CD4-positive, alpha-beta T cell treated with Interleukin-15 for 1 hour (primary cell): Measurements from ENCODE around the gene CCDC107.
"Not testable (repeated sequence)": the region's sequence is repeated elsewhere in the genome, so short reads cannot be mapped to it uniquely, and the experiment has no call there.

ENCODE experiments used
- DNase-seq: peaks from one replicate; pipeline ENCODE4 v3.0.0-alpha.2; 2020

Gene CCDC107

GRCh38 chr9:35638751-35639150 lies 19.3 kb upstream of the CCDC107 start:
- DNase-seq: peak; percentile 52

GRCh38 chr9:35639225-35639624 lies 18.9 kb upstream of the CCDC107 start:
- DNase-seq: not testable (repeated sequence)

- no peak for DNase-seq
These were observed 18.5 kb upstream of the CCDC107 start for GRCh38 chr9:35639631-35640030.

- DNase-seq: not testable (repeated sequence)
These were observed 17.7 kb upstream of the CCDC107 start for GRCh38 chr9:35640431-35640830.

- DNase-seq: not testable (repeated sequence)
These were observed 16.6 kb upstream of the CCDC107 start for GRCh38 chr9:35641478-35641877.

- DNase-seq: no peak
These were observed 15.0 kb upstream of the CCDC107 start for GRCh38 chr9:35643046-35643445.

GRCh38 chr9:35645736-35646135 lies 12.4 kb upstream of the CCDC107 start:
- DNase-seq: not testable (repeated sequence)

GRCh38 chr9:35646153-35646532 lies 11.9 kb upstream of the CCDC107 start:
- DNase-seq: no peak

GRCh38 chr9:35646533-35647265 lies 11.4 kb upstream of the CCDC107 start:
- DNase-seq: peak; percentile 91

GRCh38 chr9:35649431-35650340 lies 8.4 kb upstream of the CCDC107 start:
- peak; percentile 21 for DNase-seq

GRCh38 chr9:35650341-35651158 lies 7.5 kb upstream of the CCDC107 start, which contains the start of gene SIT1:
TSS of gene SIT1 (minus strand) at chr9:35650931. CDS start at chr9:35650853, 78 bp downstream.
- DNase-seq: peak; percentile 28

GRCh38 chr9:35651956-35652828 lies 5.9 kb upstream of the CCDC107 start:
- no peak for DNase-seq

- DNase-seq: no peak
These were observed 5.3 kb upstream of the CCDC107 start for GRCh38 chr9:35652829-35653209.

- no peak for DNase-seq
These were observed 4.5 kb upstream of the CCDC107 start for GRCh38 chr9:35653611-35654010.

- DNase-seq: no peak
These were observed 1.7 kb upstream of the CCDC107 start for GRCh38 chr9:35656348-35656747.

GRCh38 chr9:35656831-35657545 lies 1.1 kb upstream of the CCDC107 start:
- no peak for DNase-seq

GRCh38 chr9:35657546-35658136 lies 451 bp upstream of the CCDC107 start, which contains the start of gene RMRP:
TSS of gene RMRP (minus strand) at chr9:35658019.
- peak; percentile 94 for DNase-seq

GRCh38 chr9:35658968-35659220 lies 802 bp downstream of the CCDC107 start:
- no peak for DNase-seq

GRCh38 chr9:35659340-35659739 lies 1.2 kb downstream of the CCDC107 start:
- no peak for DNase-seq

GRCh38 chr9:35660966-35661415 lies 2.9 kb downstream of the CCDC107 start:
- DNase-seq: no peak

GRCh38 chr9:35661756-35662350 lies 3.8 kb downstream of the CCDC107 start:
- peak; percentile 65 for DNase-seq
